Stimulated activated CD4-positive, alpha-beta T cell treated with anti-CD3 and anti-CD28 coated beads, Interleukin-1b, Interleukin-23, amount 100 ng/mL, for 24 hours (primary cell): Measurements from ENCODE around the gene SLC6A6.

Experiments
- DNase-seq, 4 experiments: peaks; one replicate each; pipeline ENCODE4 v3.0.0-alpha.2; 2020; ENCODE audit warnings: low read depth in 4 of 4, low spot score in 1 of 4

The SLC6A6 gene

GRCh38 chr3:14402304-14402811, at the start of gene SLC6A6:
TSS of gene SLC6A6 (plus strand) at chr3:14402606. CDS start at chr3:14443635, 41,029 bp downstream.
- DNase-seq, result peak; percentile 78 to 93 (median 88)

GRCh38 chr3:14353502-14353901, 48.9 kb upstream of the SLC6A6 start:
- DNase-seq, result no peak

GRCh38 chr3:14357463-14357862, 44.9 kb upstream of the SLC6A6 start:
- no peak for DNase-seq

- DNase-seq, result no peak
Measured at GRCh38 chr3:14358426-14359211, 43.8 kb upstream of the SLC6A6 start.

- DNase-seq, result no peak
Measured at GRCh38 chr3:14359348-14359747, 43.1 kb upstream of the SLC6A6 start.

- no peak for DNase-seq
Measured at GRCh38 chr3:14360123-14360881, 42.1 kb upstream of the SLC6A6 start.

GRCh38 chr3:14361068-14361677, 41.2 kb upstream of the SLC6A6 start:
- no peak for DNase-seq

GRCh38 chr3:14362890-14363289, 39.5 kb upstream of the SLC6A6 start:
- DNase-seq, result no peak

GRCh38 chr3:14363379-14363778, 39.0 kb upstream of the SLC6A6 start:
- DNase-seq, result no peak

- no peak for DNase-seq
Measured at GRCh38 chr3:14363991-14364390, 38.4 kb upstream of the SLC6A6 start.

GRCh38 chr3:14364580-14365292, 37.7 kb upstream of the SLC6A6 start:
- no peak for DNase-seq

GRCh38 chr3:14366248-14366647, 36.2 kb upstream of the SLC6A6 start:
- no peak for DNase-seq

GRCh38 chr3:14366915-14367823, 35.2 kb upstream of the SLC6A6 start:
- no peak for DNase-seq

- DNase-seq, result no peak
Measured at GRCh38 chr3:14368146-14368545, 34.3 kb upstream of the SLC6A6 start.

- no peak for DNase-seq
Measured at GRCh38 chr3:14368885-14369284, 33.5 kb upstream of the SLC6A6 start.

GRCh38 chr3:14369675-14370669, 32.4 kb upstream of the SLC6A6 start:
- DNase-seq, result no peak

- no peak for DNase-seq
Measured at GRCh38 chr3:14370720-14371572, 31.5 kb upstream of the SLC6A6 start.
